Measurements from ENCODE around the gene FAM117A.
"Not testable (repeated sequence)": the region's sequence is repeated elsewhere in the genome, so short reads cannot be mapped to it uniquely, and the experiment has no call there.

Gene FAM117A

GRCh38 chr17:49762151-49762941, 1.6 kb downstream of the FAM117A start:
- peak; percentile 81 for DNase-seq (ENCODE audit: low read depth)
- H3K4me3 ChIP-seq (ENCODE audit: low read length): no peak overlapping the region
- TF ChIP-seq, protein P1, sequence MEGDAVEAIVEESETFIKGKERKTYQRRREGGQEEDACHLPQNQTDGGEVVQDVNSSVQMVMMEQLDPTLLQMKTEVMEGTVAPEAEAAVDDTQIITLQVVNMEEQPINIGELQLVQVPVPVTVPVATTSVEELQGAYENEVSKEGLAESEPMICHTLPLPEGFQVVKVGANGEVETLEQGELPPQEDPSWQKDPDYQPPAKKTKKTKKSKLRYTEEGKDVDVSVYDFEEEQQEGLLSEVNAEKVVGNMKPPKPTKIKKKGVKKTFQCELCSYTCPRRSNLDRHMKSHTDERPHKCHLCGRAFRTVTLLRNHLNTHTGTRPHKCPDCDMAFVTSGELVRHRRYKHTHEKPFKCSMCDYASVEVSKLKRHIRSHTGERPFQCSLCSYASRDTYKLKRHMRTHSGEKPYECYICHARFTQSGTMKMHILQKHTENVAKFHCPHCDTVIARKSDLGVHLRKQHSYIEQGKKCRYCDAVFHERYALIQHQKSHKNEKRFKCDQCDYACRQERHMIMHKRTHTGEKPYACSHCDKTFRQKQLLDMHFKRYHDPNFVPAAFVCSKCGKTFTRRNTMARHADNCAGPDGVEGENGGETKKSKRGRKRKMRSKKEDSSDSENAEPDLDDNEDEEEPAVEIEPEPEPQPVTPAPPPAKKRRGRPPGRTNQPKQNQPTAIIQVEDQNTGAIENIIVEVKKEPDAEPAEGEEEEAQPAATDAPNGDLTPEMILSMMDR (IDR thresholded peaks at IDR 0.05; ENCODE audit: insufficient read depth, low read depth, low read length, missing control alignments): no peak

DNA sequence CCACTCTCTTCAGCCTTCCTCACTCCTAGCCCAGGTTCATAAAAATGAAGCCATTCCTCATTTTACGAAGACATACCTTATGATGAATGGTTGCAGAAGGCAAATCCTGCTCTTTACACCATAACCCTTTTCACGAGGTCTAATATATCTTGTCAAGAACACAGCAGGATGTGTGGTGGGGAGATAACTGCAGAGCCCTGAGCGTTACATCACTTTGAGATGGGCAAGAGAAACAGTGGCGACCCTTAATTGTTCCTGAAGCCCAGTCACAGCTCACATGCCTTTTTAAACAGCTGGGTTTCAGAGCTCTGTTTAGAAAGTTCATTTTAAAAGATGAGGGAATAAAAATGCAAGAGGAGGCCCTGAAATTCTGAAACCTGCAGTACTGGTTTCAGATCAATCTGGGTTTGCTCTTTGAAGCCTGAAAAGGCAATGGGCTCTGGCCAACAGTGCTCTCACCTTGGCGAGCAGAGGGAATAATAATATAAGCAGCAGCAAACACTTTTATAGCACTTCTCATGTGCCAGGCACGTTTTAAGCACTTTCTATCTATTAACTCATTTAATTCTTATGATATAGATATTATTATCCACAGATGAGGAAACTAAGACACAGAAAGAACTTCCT, 2.9 kb downstream of the FAM117A start:
- TF ChIP-seq, protein P1 (IDR thresholded peaks at IDR 0.05; ENCODE audit: insufficient read depth, low read depth, low read length, missing control alignments): no peak
- H3K4me3 ChIP-seq (ENCODE audit: low read length): no peak overlapping the region
- no peak for DNase-seq (ENCODE audit: low read depth)

DNA sequence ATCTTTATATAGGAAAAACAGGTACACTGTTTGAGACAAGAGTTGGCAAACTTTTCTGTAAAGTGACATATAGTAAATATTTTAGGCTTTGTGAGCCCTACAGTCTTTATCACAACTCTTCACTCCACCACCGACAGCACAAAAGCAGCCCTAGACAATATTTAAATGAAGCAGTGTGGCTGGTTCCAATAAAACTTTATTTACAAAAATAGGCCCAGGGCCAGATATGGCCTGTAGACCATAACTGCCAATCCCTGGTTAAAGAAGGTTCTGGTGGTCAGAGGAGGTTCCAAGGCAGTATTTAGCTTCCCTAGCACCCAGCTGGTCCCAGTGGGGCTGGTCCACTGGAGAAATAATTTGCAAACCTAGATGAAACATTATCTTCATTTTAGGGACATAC, 3.6 kb downstream of the FAM117A start:
- DNase-seq (ENCODE audit: low read depth): no peak
- TF ChIP-seq, protein P1 (IDR thresholded peaks at IDR 0.05; ENCODE audit: insufficient read depth, low read depth, low read length, missing control alignments): no peak
- no peak overlapping the region for H3K4me3 ChIP-seq (ENCODE audit: low read length)

GRCh38 chr17:49759203-49759602, 4.7 kb downstream of the FAM117A start:
- TF ChIP-seq, protein P1 (IDR thresholded peaks at IDR 0.05; ENCODE audit: insufficient read depth, low read depth, low read length, missing control alignments): no peak
- no peak for DNase-seq (ENCODE audit: low read depth)
- H3K4me3 ChIP-seq (ENCODE audit: low read length): no peak overlapping the region

GRCh38 chr17:49758464-49759010, 5.4 kb downstream of the FAM117A start:
- DNase-seq (ENCODE audit: low read depth): peak; percentile 66
- H3K4me3 ChIP-seq (ENCODE audit: low read length): not testable (repeated sequence)

GRCh38 chr17:49757151-49757777, 6.7 kb downstream of the FAM117A start:
- DNase-seq (ENCODE audit: low read depth): no peak
- TF ChIP-seq, protein P1 (IDR thresholded peaks at IDR 0.05; ENCODE audit: insufficient read depth, low read depth, low read length, missing control alignments): no peak
- H3K4me3 ChIP-seq (ENCODE audit: low read length): no peak overlapping the region
